Measurements from ENCODE around the gene EFCAB10. TPM values are rescaled to one million over a fixed set of nuclear protein-coding genes. Genes with fewer than 3 reads are reported as not detected.

Gene EFCAB10
- total RNA-seq, 1 experiment from 2014 or later = not detected

DNA sequence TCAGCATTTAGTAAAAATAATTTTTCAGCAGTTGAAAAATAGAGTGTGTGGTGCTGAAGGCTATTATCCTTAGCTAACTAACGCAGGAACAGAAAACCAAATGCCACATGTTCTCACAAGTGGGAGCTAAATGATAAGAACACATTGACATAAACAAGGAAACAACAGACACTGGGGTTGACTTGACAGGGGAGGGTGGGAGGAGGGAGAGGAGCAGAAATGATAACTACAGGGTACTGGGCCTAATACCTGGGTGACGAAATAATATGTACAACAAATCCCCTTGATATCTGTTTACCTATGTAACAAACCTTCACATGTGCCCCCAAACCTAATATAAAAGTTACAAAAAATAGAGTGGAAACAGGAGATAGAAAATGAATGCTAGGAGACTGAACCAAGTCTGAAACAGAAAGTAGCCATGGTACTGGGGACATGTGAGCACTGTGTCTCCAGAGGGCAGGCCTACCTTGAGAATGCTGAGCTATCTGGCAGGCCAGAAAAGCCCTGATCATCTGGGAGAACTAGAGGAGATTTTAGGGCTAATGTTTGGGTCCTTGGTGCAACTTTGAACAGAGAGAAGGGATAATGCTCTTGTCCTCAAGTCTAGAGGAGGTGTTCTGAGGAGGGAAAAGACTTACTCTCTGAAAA is 4.7 kb upstream of the EFCAB10 start:
- Histone ChIP-seq H3K36me3 (ENCODE audit: control insufficient read depth, insufficient read depth, low read length) (no peaks in the 10 kb centered on the region), H3K27me3 (replicated peaks; ENCODE audit: control insufficient read depth, insufficient read depth, low read length) (no peaks in the 10 kb centered on the region), H3K4me1 (no peaks in the 10 kb centered on the region), H3K9me3 (peaks cover 7% of the 10 kb centered on the region; the same call in 1 of the 2 replicates), H3K4me3 (ENCODE audit: low read depth, low read length) (no peak overlapping the region)
- Mint-ChIP-seq H3K36me3 (ENCODE audit: insufficient read depth, unreplicated experiment) (peaks cover 5% of the 10 kb centered on the region), H3K4me3 (ENCODE audit: unreplicated experiment) (no peak overlapping the region), H3K27ac (ENCODE audit: unreplicated experiment) (no peak overlapping the region), H3K9me3 (ENCODE audit: unreplicated experiment) (peaks cover 20% of the 10 kb centered on the region), H3K4me1 (ENCODE audit: low read depth, unreplicated experiment) (no peaks in the 10 kb centered on the region), H3K27me3 (ENCODE audit: insufficient read depth, unreplicated experiment) (no peaks in the 10 kb centered on the region)
- ChIA-PET POLR2A (no interaction called here), CTCF (no interaction called here)
- no peak for DNase-seq
- intact Hi-C loops (cut with micrococcal nuclease; ENCODE audit: unreplicated experiment) = no loop called here
- no TSS peak for BruUV-seq (replicated peaks)
- TF ChIP-seq, protein P1, sequence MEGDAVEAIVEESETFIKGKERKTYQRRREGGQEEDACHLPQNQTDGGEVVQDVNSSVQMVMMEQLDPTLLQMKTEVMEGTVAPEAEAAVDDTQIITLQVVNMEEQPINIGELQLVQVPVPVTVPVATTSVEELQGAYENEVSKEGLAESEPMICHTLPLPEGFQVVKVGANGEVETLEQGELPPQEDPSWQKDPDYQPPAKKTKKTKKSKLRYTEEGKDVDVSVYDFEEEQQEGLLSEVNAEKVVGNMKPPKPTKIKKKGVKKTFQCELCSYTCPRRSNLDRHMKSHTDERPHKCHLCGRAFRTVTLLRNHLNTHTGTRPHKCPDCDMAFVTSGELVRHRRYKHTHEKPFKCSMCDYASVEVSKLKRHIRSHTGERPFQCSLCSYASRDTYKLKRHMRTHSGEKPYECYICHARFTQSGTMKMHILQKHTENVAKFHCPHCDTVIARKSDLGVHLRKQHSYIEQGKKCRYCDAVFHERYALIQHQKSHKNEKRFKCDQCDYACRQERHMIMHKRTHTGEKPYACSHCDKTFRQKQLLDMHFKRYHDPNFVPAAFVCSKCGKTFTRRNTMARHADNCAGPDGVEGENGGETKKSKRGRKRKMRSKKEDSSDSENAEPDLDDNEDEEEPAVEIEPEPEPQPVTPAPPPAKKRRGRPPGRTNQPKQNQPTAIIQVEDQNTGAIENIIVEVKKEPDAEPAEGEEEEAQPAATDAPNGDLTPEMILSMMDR (IDR thresholded peaks at IDR 0.05; ENCODE audit: insufficient read depth in 1 of 2, low read depth in 1 of 2, low read length in 1 of 2, severe bottlenecking in 1 of 2, unreplicated experiment in 1 of 2) = no peak

DNA sequence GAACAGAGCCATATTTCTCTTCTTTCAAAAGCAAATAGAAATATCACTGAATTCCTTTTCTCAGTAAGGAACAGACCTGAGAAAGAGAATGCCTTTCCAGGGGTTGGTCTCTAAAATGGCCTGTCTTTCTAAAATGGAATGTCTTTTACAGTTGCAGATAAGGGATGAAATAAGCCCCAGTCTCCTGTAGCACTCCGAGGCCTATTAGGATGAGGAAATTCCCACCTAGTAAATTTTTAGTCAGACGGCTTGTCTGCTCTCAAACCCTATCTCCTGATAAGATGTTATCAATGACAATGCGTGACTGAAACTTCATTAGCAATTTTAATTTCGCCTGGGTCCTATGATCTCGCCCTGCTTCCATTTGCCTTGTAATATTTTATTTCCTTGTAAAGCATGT is 2.9 kb upstream of the EFCAB10 start:
- no peak overlapping the region for H3K27ac Mint-ChIP-seq (ENCODE audit: unreplicated experiment)
- POLR2A ChIA-PET = no interaction called here
- Histone ChIP-seq H3K4me3 (ENCODE audit: low read depth, low read length) (no peak overlapping the region), H3K36me3 (ENCODE audit: control insufficient read depth, insufficient read depth, low read length) (no peaks in the 10 kb centered on the region), H3K9me3 (peaks cover 7% of the 10 kb centered on the region; the same call in 1 of the 2 replicates), H3K4me1 (no peaks in the 10 kb centered on the region), H3K27me3 (replicated peaks; ENCODE audit: control insufficient read depth, insufficient read depth, low read length) (no peaks in the 10 kb centered on the region)
- BruUV-seq (replicated peaks) = no TSS peak
- H3K27me3 Mint-ChIP-seq (ENCODE audit: insufficient read depth, unreplicated experiment) = no peaks in the 10 kb centered on the region
- peaks cover 20% of the 10 kb centered on the region for H3K9me3 Mint-ChIP-seq (ENCODE audit: unreplicated experiment)
- no peak for DNase-seq
- intact Hi-C loops (cut with micrococcal nuclease; ENCODE audit: unreplicated experiment) = no loop called here
- TF ChIP-seq, protein P1 (IDR thresholded peaks at IDR 0.05; ENCODE audit: insufficient read depth in 1 of 2, low read depth in 1 of 2, low read length in 1 of 2, severe bottlenecking in 1 of 2, unreplicated experiment in 1 of 2) = no peak
- no peak overlapping the region for H3K4me3 Mint-ChIP-seq (ENCODE audit: unreplicated experiment)
- H3K36me3 Mint-ChIP-seq (ENCODE audit: insufficient read depth, unreplicated experiment) = peaks cover 5% of the 10 kb centered on the region
- H3K4me1 Mint-ChIP-seq (ENCODE audit: low read depth, unreplicated experiment) = no peaks in the 10 kb centered on the region
- CTCF ChIA-PET = no interaction called here

DNA sequence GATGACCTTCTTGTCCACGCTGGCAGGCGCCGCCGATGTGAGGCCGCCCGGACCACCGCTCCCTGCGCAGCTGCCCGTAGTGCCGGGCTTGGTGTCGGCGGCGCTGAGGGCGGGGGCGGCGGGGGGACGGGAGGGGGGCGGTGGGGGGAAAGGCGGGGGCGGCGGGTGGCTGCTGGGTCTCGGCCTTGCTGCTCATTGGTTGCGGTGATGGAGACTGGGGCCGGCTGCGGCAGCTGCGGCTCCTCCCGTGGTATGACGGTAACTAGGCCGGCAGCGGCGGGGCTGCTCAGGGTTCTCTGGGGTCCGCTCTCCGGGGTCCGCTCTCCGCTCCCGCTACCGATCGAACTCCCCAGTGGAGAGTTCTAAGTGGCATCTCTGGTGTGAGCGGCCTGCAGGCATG is 1.8 kb upstream of the EFCAB10 start:
- no peak overlapping the region for H3K27ac Mint-ChIP-seq (ENCODE audit: unreplicated experiment)

More for the DNA sequence above, 1.8 kb upstream of the EFCAB10 start:
- Histone ChIP-seq H3K4me1 (no peaks in the 10 kb centered on the region), H3K36me3 (ENCODE audit: control insufficient read depth, insufficient read depth, low read length) (no peaks in the 10 kb centered on the region), H3K4me3 (ENCODE audit: low read depth, low read length) (no peak overlapping the region), H3K9me3 (peaks cover 7% of the 10 kb centered on the region; the same call in 1 of the 2 replicates), H3K27me3 (replicated peaks; ENCODE audit: control insufficient read depth, insufficient read depth, low read length) (no peaks in the 10 kb centered on the region)
- intact Hi-C loops (cut with micrococcal nuclease; ENCODE audit: unreplicated experiment) = no loop called here
- no TSS peak for BruUV-seq (replicated peaks)
- Mint-ChIP-seq H3K9me3 (ENCODE audit: unreplicated experiment) (peaks cover 20% of the 10 kb centered on the region), H3K4me3 (ENCODE audit: unreplicated experiment) (peak overlapping the region; percentile 79), H3K36me3 (ENCODE audit: insufficient read depth, unreplicated experiment) (peaks cover 5% of the 10 kb centered on the region), H3K27me3 (ENCODE audit: insufficient read depth, unreplicated experiment) (no peaks in the 10 kb centered on the region), H3K4me1 (ENCODE audit: low read depth, unreplicated experiment) (no peaks in the 10 kb centered on the region)
- DNase-seq = no peak
- POLR2A ChIA-PET = no interaction called here
- TF ChIP-seq, protein P1 (IDR thresholded peaks at IDR 0.05; ENCODE audit: insufficient read depth in 1 of 2, low read depth in 1 of 2, low read length in 1 of 2, severe bottlenecking in 1 of 2, unreplicated experiment in 1 of 2) = no peak
- CTCF ChIA-PET = no interaction called here

Measured in Caco-2 (cell line).